Endothelial cell of umbilical vein (primary cell): ENCODE results near the gene SPTA1.

Experiments used
- CTCF ChIP-seq, 2 donors: IDR thresholded peaks; 1 replicate in 1 of 2; 2 replicates in 1 of 2; pipeline ENCODE4 v1.5.1; 2011; ENCODE audit warnings: low read length in 2 of 2, mild to moderate bottlenecking in 2 of 2, moderate library complexity in 2 of 2, control low read depth in 1 of 2, inconsistent platforms in 1 of 2, low read depth in 1 of 2; ENCODE audit not compliant: insufficient read depth in 1 of 2; ENCODE audit errors: extremely low read depth in 1 of 2
- EZH2 ChIP-seq: IDR thresholded peaks from 2 replicates; pipeline ENCODE4 v1.6.1; 2012; ENCODE audit warnings: borderline replicate concordance, low read depth, mild to moderate bottlenecking, moderate library complexity, low read length, inconsistent platforms; ENCODE audit not compliant: severe bottlenecking
- POLR2A ChIP-seq: IDR thresholded peaks from 2 replicates; pipeline ENCODE4 v1.6.1; 2012; ENCODE audit warnings: low read depth, mild to moderate bottlenecking, control low read depth, low read length
- POLR2AphosphoS5 ChIP-seq: IDR thresholded peaks from 2 replicates; pipeline ENCODE4 v1.6.1; 2012; ENCODE audit warnings: low read depth, mild to moderate bottlenecking, control low read depth, low read length, moderate library complexity; ENCODE audit not compliant: insufficient read depth

- TF ChIP-seq POLR2A (no peak), CTCF (IDR thresholded peaks at IDR 0.05; ENCODE audit: extremely low read depth in 1 of 2, insufficient read depth in 1 of 2, low read depth in 1 of 2, low read length in 2 of 2) (no peak), POLR2AphosphoS5 (no peak), EZH2 (no peak)
Observed at GRCh38 chr1:158579733-158580132, 106.8 kb downstream of the SPTA1 start, which contains the start of gene OR10X1.
